GM19468 (cell line): ENCODE data around the gene EHF.
"Not testable (repeated sequence)": the region's sequence is repeated elsewhere in the genome, so short reads cannot be mapped to it uniquely, and the experiment has no call there.

Experiments
- ATAC-seq: cut with Tn5 transposase; IDR thresholded peaks from one replicate; pipeline ENCODE4 v1.9.1; 2021; ENCODE audit warnings: mild to moderate bottlenecking, moderate library complexity, moderate number of reproducible peaks; ENCODE audit not compliant: unreplicated experiment; ENCODE audit errors: extremely low read depth

Gene EHF

GRCh38 chr11:34620820-34621792 is at the start of gene EHF:
Gene EHF, plus strand, starts transcription at chr11:34621093. Its CDS starts 21,538 bp downstream, at chr11:34642631.
- ATAC-seq: no peak

GRCh38 chr11:34573537-34573936 is 47.4 kb upstream of the EHF start:
- no peak for ATAC-seq

DNA sequence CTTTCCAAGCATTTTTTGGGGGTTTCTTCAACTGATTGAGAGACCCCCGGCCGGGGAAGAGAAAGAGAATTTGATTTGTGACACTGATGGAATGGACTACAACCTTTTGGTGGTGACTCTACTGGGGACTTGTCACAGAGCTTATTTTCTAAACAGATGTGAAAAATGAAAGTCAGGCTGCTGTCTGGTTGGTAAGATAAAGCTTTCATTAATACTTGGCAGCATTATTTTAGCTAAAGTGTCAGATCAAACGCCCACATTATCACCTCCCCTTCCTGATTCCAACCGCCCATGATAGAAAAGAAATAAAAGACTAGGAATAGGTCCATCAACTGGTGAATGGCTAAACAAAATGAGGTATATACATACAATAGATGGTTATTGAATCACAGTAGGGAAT is 45.6 kb upstream of the EHF start:
- no peak for ATAC-seq

GRCh38 chr11:34575671-34576070 is 45.2 kb upstream of the EHF start:
- no peak for ATAC-seq

GRCh38 chr11:34576331-34576730 is 44.6 kb upstream of the EHF start:
- no peak for ATAC-seq

DNA sequence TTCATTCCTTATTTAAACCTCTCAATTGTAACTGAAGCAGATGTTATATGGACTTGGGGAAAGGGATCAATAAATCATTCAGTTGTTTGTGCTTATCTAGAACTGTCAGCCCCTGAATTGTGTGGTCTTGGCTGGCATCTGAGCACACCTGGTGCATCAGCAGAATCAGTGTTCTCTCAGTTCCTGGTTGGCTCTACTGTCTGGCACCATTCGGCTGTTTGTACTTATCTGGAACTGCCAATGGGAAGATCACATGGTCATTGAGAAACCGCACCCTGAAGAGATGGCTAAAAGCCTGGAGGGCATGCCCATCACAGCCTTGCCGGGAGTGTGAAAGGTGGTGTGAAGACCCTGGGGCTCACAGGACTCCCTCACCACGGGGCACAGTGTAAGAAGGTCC is 37.1 kb upstream of the EHF start:
- no peak for ATAC-seq

DNA sequence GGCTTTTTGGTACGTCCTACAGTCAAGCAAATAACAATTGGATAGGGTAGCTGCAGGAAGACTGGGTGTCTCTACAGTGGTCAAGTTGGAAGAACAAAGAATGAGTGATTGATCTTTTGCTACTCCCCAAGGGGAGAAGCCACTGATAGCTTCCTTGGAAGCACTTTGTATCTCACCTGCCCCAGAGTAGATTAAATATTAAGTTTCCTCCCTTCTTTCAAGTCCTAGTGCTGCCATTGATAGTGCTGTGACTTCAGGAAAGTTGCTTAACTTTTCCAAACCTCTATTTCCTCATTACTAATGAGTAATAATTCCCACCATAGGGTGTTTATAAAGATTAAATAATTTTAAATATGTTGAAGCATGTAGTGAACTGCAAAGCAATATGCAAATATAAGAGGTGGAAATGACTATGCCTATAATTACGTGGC is 35.6 kb upstream of the EHF start:
- peak; percentile 17 for ATAC-seq

DNA sequence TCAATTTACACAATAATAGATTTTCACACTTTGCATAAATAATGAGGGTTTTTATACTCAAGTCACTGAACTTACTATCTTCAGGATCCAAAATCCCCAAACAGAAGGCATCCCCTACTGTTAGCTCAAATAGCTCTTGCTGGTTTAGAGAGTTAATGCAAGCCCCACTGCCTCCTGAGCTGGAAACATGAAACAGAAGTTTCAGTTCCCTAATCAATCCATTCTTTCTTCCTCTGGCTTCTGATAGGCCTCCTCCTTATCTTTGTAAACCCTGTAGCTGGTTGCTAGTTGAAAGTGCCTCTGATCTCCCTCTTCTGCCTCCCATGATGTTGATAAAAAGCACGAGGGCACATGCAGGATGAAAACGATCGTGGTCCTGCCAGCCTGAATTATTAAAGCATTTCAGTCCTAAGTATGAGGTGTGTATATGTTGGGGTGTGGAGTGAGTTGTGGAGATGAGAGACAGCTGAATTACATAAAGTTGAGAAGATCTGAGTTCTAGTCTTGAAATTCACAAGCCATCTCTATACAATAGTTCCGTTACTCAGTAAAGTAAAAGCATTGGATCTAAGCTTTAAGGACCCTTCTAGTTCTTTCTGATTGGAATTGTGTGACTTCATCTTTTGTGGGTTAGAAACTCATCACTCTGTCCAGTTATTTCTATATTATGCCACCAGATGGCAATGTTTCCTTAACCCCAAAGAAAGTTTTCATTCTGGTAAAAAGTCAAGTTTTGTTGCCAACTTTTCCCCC is 35.0 kb upstream of the EHF start:
- peak; percentile 50 for ATAC-seq

- ATAC-seq: no peak
Measured at GRCh38 chr11:34586488-34587281, 34.2 kb upstream of the EHF start.

DNA sequence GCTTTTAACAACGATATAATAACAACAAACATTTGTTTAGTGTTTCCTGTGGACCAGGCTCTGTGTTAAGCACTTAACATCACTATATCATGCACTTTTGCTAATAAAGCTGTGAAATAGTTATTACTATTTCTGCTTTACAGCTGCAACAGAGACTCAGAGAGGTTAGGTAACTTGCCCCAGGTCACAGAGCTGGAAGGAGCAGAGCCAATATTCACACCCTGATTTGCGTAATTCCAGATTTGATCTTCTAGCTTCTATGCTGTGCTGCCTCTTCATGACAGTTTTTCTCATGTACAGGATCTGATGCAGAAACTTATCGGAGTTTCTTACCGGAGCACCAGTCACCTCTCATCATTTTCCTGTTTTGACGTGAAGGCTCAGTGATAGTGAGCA is 33.6 kb upstream of the EHF start:
- no peak for ATAC-seq

DNA sequence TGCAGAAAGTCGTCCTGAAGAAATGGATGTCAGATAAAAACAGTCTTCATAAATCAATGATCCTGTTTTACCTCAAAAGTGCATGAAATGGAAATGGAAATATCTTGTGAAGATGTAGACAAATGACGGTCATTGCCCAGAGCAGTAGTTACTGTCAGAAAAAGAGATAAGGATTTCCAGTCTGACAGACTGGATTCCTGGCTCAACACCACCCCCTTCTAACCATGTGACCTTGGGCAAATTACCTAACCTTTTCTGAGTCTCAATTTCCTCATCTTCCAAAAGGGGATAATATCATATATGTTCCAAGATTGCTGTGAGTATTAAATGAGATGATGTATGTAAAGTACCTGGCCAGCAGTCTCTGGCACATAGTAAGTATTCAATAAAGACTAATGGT is 32.9 kb upstream of the EHF start:
- ATAC-seq: no peak

DNA sequence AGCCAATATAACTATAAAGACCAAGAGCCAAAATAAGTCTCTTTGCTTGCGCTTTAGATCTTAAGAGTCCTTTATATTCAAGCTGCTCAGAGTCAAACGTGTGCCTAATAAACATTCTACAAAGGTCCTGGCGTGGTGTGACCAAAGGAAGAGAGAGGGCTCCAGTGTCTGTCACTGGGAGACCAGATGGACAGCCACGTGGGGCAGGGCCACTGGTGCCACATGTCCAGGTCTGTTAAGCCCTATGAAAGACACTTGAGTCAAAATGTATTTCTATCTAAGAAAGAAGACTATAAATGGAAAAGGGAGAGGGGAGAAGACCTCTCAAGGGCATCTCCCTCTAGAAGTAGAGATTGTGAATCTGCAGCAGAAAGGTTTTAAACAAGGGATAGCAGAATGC is 32.2 kb upstream of the EHF start:
- ATAC-seq: no peak

DNA sequence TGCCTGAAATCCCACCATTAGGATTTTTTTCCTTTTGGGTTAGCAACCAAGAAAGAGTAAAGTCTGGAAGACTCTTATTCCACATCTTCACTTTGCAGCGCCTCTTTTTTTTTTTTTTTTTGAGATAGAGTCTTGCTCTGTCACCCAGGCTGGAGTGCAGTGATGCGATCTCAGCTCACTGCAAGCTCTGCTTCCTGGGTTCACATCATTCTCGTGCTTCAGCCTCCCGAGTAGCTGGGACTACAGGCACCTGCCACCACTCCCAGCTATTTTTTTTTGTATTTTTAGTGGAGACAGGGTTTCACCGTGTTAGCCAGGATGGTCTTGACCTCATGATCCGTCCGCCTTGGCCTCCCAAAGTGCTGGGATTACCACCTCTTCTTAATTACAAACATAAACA is 31.7 kb upstream of the EHF start:
- not testable (repeated sequence) for ATAC-seq

DNA sequence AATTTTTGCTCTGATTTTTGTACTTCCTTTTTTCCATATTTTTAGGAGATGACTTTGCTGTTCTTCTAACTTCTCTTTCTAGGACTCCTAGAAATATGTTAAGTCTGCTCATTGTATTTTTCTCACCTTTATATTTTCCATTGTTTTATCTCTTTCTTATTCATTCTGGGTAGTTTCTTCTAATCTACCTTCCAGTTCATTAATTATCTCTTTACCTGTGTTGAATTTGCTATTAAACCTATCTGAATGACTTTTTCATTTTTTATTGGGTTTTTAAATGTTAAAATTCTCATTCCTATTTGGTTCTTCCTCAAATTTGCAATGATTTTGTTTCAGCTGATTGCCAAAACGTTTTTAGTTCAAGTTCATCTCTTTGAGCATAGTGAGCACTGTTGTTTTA is 27.8 kb upstream of the EHF start:
- no peak for ATAC-seq

DNA sequence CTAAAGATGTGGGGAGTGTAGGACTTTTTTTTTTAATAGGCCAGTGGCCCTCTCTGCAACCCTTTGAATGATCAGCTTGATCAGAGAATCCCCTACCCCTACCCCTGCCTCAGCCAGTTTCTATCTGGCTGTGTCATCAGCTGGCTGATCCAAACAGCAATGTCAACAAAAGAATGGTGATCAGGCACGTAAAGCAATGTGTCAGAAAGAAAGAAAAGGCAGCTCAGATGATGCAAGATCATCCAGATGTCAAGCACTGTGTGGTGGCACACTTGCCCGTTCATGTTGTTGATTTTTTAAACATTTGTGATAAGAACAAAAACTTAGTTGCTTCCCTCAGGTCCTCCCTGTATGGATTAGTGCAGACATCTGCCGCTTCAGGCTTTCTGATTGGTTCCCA is 26.3 kb upstream of the EHF start:
- ATAC-seq: no peak

DNA sequence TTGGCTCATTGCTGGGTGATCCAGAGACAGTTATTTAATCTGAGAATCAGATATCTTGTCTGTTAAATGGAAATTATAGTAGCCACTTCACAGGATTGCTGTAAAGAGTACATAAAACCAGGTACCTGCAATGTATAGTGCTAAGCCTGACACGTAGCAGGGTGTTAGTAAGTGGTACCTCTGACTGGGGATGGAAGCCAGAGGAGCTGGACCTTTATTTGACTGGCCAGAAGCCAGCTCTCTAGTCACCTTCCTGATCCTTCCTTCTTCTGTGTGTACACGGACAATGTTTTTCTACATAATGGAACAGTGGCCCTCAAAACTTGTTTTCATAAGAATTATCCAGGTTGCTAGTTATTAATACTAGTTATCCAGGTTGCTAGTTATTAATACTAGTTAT is 25.5 kb upstream of the EHF start:
- no peak for ATAC-seq

DNA sequence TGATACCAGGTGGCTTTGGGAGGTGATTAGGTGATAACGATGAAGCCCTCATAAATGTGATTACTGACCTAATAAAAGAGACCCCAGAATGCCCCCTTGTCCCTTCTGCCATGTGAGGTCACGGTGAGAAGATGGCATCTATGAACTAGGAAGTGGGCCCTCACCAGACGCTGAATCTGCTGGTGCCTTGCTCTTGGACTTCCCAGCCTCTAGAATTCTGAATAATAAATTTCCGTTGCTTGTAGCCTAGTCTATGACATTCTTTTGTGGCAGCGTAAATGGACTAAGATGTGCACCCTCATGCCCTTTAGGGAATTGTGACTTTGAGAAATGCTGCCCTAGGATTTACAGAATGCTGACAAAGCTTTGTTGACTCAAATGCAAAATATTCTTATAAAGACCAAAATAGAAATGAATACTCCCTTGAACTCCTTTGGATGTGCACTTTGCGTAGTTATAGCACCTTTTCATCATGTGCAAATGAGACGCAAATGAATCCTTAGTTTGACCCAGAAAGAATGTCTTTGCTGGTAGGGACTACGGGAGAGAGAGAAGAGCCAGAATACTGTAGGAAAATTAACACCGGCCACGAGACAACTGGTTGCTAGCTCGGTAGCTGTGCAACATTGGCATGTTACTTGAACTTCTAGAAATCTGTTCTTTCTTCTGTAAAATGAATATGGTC is 24.8 kb upstream of the EHF start:
- ATAC-seq: no peak

- ATAC-seq: no peak
Measured at GRCh38 chr11:34599406-34599945, 21.4 kb upstream of the EHF start.

DNA sequence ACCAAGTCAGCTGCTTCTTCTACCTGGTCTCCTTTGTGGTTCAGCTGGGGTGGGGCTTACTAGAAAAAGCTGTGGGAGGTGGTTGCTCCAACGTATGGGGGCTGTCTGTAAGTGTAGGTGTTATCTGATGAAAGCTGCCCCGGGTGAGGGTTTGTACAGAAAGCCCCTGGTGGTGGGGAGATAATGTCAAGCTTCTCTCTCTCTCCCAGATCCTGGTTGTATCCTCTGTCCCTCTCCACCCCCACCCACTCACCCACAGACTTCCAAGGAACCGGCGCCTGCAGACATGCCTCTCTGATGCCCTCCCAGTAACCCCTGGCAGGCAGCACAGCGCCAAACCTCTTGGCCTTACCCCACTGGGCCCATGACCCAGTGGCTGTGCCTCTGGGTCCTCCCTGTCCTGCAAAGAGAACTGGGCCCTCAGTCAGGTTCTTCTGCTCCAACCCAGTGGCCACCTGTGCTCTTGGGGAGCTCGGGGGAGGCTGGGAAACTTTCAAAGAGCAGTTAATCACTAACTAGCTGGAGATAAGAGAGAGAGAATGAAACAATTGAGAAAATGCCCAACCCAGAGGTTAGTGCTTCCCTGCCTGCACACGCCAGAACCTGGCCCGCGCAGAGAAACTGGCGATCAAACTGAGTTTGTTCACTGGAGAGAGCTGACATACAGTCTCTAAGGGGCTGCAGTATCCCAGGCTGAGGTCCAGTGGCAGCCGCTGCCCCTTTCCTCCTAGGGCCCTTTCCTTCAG is 20.4 kb upstream of the EHF start:
- ATAC-seq: peak; percentile 12
